Middle frontal gyrus (tissue), 1 donor: Measurements from ENCODE around the gene ABHD10.
A peak's percentile ranks its signal among the peaks of the same experiment; 100 is the strongest.

Source experiments
- DNase-seq: peaks from one replicate; pipeline ENCODE4 v3.0.0-alpha.2; 2015; ENCODE audit warnings: low spot score; ENCODE audit errors: extremely low spot score

ABHD10 gene

GRCh38 chr3:111978583-111979433 is at the start of gene ABHD10:
TSS of gene ABHD10 (plus strand) at chr3:111979026. CDS start at chr3:111979062, 36 bp downstream.
- DNase-seq, result peak; percentile 99

- DNase-seq, result no peak
Observed at GRCh38 chr3:111929484-111929883, 49.3 kb upstream of the ABHD10 start.

GRCh38 chr3:111932946-111933345 is 45.9 kb upstream of the ABHD10 start:
- no peak for DNase-seq

GRCh38 chr3:111936191-111936841 is 42.5 kb upstream of the ABHD10 start:
- no peak for DNase-seq

- no peak for DNase-seq
Observed at GRCh38 chr3:111936967-111937366, 41.9 kb upstream of the ABHD10 start.

GRCh38 chr3:111937871-111938270 is 41.0 kb upstream of the ABHD10 start:
- no peak for DNase-seq

- no peak for DNase-seq
Observed at GRCh38 chr3:111939873-111940272, 39.0 kb upstream of the ABHD10 start.

- no peak for DNase-seq
Observed at GRCh38 chr3:111943533-111943932, 35.3 kb upstream of the ABHD10 start.

GRCh38 chr3:111944372-111944771 is 34.5 kb upstream of the ABHD10 start:
- DNase-seq, result no peak

- no peak for DNase-seq
Observed at GRCh38 chr3:111947231-111947630, 31.6 kb upstream of the ABHD10 start.

- DNase-seq, result no peak
Observed at GRCh38 chr3:111948786-111949185, 30.0 kb upstream of the ABHD10 start.

- no peak for DNase-seq
Observed at GRCh38 chr3:111949712-111950111, 29.1 kb upstream of the ABHD10 start.

GRCh38 chr3:111951032-111951431 is 27.8 kb upstream of the ABHD10 start:
- no peak for DNase-seq

GRCh38 chr3:111952086-111952485 is 26.7 kb upstream of the ABHD10 start:
- DNase-seq, result no peak

- DNase-seq, result no peak
Observed at GRCh38 chr3:111952866-111953450, 25.9 kb upstream of the ABHD10 start.

- DNase-seq, result no peak
Observed at GRCh38 chr3:111954228-111954990, 24.4 kb upstream of the ABHD10 start.

- no peak for DNase-seq
Observed at GRCh38 chr3:111955876-111956275, 22.9 kb upstream of the ABHD10 start.

GRCh38 chr3:111956449-111956848 is 22.4 kb upstream of the ABHD10 start:
- no peak for DNase-seq

GRCh38 chr3:111956995-111957734 is 21.7 kb upstream of the ABHD10 start:
- DNase-seq, result no peak

- no peak for DNase-seq
Observed at GRCh38 chr3:111961461-111962164, 17.2 kb upstream of the ABHD10 start.
